ENCODE results near the gene SEMA4C.

SEMA4C gene

GRCh38 chr2:96881349-96882195 lies 11.7 kb upstream of the SEMA4C start:
- no peak for DNase-seq

- DNase-seq = no peak
These were observed 11.0 kb upstream of the SEMA4C start for GRCh38 chr2:96880891-96881273.

DNA sequence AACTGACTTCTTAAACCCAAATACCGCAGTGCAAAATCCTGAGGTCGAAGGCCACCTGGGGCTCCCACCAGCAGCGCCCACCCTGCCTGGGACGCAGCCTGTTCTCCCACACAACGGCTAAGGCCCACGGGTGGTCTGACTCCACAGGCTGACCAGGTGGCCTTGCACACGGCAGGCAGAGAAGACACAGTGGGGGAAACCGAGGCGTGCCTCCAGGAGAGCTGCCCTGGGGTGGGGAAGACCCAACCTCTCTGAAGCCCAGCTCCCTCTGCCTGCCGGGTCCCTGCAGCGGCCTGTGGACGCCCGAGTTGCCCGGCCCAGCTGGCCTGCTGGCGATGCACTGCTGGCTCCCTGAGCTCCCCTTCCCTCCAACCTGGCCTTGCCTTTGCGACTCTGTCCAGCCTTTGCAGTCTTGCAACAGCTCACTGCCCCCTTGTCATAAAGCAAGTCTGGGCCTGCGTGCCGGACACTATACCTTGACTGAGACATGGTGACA lies 9.7 kb upstream of the SEMA4C start:
- no peak for DNase-seq

- no peak for DNase-seq
These were observed 9.1 kb upstream of the SEMA4C start for GRCh38 chr2:96878796-96879544.

DNA sequence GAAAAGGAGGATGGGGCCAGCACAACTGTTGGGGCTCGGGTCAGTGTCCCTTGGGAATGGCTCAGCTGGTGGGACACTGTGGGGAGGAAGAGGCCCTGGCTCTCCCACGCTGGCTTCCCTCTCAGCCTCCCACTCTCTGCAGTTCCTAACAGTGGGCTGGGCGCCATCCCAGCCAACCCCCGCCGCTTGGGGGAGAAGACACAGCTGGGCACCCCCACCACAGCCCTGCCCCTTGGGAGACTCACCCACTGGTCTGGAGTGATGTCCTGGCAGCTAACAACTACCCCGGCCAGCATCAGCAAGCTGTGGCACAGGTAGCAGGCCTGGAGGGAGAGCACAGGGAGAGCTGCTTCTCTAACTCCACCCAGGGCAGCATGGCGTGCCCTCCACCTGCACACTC lies 8.3 kb upstream of the SEMA4C start:
- no peak for DNase-seq

DNA sequence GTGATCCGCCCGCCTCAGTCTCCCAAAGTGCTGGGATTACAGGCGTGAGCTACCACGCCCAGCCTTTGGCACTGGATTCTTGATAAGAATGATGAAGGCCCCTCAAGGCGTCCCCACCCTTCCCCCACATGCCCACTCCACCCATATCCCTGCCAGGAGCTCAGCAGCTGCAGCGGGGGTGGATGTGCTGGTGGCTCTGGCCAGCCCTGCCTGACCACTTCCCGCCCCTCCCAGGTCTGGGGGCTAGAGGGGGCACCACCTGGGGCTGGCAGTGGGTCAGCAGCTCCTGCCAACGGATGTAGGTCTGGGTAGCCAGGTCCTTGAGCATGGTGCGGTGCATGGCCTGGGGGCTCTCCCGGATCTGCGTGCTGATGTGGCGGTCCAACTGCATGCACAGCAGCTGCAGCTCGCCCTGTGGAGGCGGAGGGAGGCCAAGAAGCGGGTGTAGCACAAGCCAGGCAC lies 7.8 kb upstream of the SEMA4C start:
- DNase-seq = no peak

DNA sequence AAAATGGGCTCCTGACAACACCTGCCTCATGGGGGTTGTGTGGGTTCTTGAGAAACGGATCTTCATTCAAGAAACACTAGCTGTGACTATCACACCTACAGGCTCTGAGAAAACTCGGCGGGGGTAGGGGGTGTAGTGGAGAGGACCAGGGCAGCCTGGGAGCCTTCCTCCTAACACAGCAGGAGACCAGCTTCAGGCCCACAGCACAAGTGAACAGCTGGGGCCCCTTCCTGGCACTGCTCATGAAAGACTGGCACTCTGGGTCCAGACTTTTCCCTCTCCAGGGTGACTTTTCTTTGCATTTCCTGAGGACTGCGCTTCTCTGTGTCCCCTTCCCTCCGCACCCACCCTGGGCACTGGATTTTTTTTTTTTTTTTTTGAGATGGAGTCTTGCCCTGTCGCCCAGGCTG lies 7.2 kb upstream of the SEMA4C start:
- DNase-seq = no peak

GRCh38 chr2:96876269-96877041 lies 6.6 kb upstream of the SEMA4C start:
- DNase-seq = no peak

DNA sequence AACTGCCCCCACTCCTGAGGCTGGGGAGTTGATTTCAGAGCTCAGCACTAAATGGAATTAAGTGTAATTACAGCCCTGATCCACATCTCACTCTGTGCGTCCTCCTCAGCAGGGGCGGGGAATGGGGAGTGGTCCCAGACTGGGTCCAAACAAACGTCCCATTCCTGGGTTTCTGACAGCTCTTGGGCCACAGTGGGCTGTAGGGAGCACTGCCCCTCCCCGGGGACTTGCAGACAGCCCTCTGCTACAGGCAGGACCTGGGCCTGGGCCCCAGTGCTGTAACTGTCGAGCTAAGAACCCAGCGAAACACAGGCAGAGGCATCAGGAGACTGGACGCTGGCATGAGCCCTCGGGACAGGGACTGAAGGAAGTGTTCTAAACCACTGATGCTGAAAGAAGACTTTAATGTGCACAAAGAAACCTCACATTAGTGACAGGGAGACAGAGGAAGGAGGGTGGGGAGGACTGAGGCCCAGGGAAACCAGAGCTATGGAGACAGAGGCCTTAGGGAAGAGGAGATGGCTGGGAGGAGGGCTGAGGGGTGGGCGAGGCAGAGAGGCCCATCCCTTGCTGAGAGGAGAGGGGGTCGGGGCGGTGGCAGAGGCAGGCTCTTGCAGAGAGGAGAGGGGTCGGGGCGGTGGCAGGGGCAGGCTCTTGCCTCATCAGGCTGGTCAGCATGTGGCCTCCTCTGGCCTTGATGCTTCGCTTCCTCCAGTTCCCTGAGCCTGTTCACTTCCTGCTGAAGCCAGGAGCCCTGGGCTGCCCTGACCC lies 5.8 kb upstream of the SEMA4C start:
- DNase-seq = no peak

GRCh38 chr2:96874198-96874831 lies 4.4 kb upstream of the SEMA4C start:
- no peak for DNase-seq

DNA sequence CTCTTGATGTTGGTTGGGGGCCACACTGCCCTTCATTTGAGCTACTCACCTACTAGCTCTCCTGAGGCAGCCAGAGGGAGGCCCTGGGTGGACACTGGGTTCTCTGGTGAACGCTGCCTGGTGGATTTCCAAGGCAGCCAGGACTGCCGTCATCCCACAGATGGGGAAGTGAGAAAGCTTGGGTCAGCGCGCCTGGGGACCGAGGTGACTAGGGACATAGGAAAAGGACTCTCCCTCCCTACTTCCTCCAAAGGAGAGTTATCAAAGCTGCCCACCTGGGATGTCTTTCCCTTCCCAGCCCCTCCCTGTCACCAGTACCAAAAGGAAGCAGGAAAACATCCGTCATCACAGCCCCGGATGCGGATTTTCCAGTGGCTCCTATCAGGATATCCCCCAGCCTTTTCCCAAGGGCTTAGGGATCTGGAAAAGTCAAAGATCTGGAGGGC lies 3.8 kb upstream of the SEMA4C start:
- no peak for DNase-seq

- no peak for DNase-seq
These were observed 2.9 kb upstream of the SEMA4C start for GRCh38 chr2:96872591-96873349.

DNA sequence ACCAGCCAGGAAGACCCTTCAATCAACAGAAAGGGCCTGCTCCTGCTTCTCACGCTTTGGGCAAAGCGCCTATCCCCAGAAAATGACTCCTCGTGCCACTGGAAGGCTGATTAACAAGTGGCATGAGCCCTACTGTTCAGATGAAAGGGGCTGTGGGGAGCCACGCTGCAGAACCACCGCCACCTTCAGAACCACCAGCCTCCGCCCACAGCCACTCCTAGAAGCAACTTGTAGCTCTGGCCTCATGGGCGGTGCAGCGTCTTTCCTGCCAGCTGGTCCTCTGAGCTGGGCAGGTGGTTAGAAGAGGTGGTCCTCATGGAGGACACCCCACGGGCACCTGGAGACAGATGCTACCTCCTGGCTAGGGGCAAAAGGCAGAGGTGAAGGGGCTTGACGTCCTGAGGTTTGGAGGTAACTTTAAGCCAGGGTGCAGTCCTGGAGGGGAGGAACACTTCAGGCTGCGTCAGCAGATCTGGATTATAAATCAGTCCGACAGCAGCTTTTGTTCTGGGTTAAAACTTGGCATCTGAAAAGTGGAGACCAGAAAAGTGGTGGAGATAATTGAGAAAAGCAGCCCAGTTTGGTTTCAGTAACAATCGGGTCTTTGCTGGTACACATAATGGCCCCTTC lies 861 bp upstream of the SEMA4C start:
- peak; percentile 49 for DNase-seq

DNA sequence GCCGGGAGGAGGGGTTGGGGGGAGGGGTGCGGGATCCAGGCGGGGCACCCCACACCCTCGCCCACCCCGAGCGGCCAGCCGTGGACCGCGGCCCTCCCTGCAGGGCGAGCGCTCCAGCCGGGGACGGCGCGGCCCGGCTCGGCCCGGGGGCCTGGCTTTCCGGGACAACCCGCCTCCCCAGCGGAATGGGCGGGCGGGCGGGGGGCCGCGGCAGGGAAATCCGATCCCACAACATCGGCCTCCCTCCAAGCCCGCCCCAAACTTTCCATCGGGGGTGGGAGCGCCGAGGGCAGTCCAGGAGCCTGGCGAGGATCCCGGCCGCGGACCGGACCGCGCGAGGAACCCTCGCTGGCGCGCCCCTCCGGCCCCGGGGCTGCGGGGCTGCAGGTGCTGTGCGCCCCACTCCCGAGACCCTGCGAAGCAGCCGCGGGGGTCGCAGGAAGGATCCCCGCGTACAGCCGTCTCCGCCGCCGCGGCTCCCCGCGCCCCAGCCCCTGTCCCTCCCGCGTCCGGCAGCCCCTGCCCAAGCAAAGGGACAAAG lies 529 bp downstream of the SEMA4C start:
- no peak for DNase-seq

GRCh38 chr2:96868555-96869280 lies 1.2 kb downstream of the SEMA4C start:
- DNase-seq = peak; percentile 50

- DNase-seq = no peak
These were observed 1.9 kb downstream of the SEMA4C start for GRCh38 chr2:96867756-96868554.

- DNase-seq = no peak
These were observed 2.7 kb downstream of the SEMA4C start for GRCh38 chr2:96866986-96867755.

DNA sequence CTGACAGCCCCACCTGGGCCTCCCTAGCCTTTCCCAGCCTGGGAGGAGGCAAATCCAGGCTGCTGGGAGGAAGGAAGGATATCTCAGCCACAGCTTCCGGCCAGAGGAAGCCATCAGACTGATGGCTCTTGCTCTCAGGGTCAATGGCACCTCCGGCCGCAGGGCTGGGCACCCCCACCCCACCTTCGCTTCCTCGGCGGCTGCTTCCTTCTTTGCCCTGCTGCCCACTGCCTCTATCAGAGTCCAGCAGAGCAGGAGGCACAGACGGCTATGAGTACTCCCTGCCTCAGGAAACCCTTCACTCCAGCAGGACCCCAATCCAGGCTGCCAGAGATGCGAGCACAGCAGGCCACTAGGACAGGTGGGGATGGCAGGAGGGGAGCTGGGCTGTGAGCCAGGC lies 3.3 kb downstream of the SEMA4C start:
- DNase-seq = no peak

Data from NCI-H1105 treated with DMSO at 0.1 percent for 48 hours (cell line).